HG03442 (cell line): ENCODE results near the gene SPACA6.
A peak's percentile ranks its signal among the peaks of the same experiment; 100 is the strongest.

ENCODE experiments used
- ATAC-seq: cut with Tn5 transposase; IDR thresholded peaks from one replicate; pipeline ENCODE4 v1.9.1; 2021; ENCODE audit warnings: mild to moderate bottlenecking, moderate library complexity; ENCODE audit not compliant: unreplicated experiment

SPACA6 gene

DNA sequence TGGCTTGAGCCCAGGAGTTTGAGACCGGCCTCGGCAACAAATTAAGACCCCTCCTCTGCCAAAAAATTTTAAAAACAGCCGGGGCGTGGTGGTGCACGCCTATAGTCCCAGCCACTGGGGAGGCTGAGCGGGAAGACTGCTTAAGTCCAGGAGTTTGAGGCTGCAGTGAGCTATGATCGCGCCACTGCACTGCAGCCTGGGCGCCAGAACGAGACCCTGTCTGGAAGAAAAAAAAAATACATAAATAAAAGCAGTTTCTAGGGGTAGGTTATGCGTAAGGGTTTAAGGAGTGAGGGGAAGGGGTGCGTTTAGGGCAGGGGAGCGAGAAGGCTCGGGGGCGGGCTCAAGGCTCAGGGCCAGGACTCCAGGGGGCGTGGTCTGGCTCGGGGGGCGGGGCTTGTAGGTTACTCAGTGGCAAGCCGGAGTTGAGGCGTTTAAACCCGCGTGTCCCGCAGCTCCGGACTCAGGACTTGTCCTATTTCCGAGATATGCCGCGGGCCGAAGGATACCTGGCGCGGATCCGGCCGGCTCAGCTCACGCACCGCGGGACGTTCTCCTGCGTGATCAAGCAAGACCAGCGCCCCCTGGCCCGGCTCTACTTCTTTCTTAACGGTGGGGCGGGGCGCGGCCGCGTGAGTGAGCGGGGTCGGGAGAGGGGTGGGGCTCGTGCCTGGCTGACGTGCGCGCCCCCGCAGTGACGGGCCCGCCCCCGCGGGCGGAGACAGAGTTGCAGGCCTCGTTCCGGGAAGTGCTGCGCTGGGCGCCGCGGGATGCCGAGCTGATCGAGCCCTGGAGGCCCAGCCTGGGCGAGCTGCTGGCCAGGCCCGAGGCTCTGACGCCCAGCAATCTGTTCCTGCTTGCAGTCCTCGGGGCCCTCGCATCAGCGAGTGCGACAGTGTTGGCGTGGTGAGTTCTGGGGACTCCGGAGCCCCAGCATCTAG lies 10.7 kb downstream of the SPACA6 start:
- peak; percentile 89 for ATAC-seq

DNA sequence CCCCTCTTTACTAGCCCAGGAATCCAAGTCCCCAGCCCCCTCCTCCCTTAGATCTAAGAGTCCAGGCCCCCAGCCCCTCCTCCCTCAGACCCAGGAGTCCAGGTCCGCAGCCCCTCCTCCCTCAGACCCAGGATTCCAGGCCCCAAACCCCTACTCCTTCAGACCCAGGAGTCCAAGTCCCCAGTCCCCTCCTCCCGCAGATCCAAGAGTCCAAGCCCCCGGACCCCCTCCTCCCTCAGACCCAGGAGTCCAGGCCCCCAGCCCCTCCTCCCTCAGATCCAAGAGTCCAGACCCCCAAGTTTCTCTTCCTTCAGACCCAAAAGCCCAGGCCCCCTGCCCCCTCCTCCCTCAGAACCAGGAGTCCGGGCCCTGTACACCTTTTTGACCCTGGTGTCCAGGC lies 11.5 kb downstream of the SPACA6 start:
- no peak for ATAC-seq

DNA sequence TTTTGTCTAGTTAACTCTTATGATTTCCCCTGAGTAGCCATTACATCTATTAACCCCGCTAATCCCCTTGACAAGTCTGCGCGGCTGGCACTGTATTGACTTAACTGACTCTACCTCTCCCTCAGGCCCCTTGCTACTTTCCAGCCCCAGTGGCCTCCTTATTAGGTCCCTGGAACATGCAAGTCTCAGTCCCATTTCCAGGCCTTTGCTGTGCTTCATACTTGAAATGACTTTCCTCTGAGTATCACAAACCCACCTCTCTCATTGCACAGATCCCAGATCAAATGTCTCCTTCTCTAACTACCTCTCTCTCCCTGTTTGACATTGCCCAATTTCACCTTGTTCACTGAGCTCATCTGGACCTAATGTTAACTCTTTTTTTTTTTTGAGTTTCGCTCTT lies 13.2 kb downstream of the SPACA6 start:
- ATAC-seq: no peak

DNA sequence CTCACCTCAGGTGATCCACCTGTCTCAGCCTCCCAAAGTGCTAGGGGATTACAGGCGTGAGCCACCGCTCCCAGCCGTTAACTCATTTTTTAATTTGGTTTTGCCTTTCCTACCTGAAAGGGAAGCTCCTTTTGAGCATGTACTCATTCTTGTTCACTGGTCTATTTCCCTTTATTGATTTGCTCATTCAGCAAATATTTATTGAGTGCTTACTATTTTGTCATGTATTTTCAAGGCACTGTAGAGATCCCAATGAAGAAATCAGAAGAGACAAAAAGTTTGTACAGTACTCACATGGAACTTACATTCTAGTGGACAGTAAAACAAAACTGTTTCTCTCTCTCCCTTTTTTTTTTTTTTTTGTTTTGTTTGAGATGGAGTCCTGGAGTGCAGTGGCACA lies 13.8 kb downstream of the SPACA6 start:
- no peak for ATAC-seq

DNA sequence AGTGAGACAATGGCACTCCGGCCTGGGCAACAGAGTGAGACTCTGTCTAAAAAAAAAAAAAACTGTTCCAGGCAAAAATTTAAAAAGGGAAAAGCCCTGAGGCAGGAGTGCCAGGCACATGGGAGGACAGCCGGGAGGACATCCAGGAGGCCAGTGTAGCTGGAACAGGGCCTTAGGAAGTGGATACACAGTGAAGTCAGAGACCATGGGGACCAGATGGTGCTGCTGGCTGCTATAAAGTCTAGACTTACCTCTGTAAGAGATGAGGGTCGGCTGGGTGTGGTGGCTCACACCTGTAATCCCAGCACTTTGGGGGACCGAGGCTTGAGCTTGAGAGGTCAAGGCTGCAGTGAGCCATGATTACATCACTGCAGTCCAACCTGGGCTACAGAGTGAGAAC lies 15.7 kb downstream of the SPACA6 start:
- no peak for ATAC-seq

DNA sequence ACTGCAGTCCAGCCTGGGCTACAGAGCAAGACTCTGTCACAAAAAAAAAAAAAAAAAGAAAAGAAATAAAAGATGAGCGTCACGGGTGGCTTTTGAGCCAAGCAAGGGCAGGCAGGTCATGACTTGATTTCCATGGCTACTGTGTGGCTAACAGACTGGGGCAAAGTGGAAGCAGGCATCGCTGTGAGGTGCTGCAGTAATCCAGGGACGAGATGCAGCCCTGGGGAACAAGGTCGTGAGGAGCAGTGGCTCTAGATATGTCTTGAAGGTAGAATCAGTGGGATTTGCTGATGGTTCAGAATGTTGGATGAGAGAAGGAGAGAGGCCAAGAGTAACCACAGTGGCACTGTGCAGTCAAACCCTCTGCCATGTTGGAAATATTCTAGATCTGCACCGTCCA lies 16.4 kb downstream of the SPACA6 start:
- ATAC-seq: no peak

DNA sequence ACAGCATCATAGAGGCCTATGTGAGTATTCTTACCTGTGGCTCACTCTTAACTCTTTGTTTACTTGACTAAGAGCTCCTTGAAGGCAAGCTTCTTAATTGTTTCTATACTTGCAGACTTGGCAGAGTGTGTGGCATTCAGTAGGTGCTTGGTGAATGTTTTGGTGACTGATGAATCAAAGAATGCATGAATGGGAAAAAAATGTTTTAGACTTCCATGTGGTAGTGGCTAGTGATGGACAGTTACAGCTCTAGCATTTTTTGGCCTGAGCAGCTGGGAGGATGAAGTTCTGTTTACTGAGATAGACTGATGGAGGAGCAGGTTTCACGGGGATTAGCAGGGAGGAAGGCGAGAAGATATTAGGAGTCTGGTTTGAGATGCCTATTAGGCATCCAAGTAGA lies 17.0 kb downstream of the SPACA6 start:
- ATAC-seq: no peak

DNA sequence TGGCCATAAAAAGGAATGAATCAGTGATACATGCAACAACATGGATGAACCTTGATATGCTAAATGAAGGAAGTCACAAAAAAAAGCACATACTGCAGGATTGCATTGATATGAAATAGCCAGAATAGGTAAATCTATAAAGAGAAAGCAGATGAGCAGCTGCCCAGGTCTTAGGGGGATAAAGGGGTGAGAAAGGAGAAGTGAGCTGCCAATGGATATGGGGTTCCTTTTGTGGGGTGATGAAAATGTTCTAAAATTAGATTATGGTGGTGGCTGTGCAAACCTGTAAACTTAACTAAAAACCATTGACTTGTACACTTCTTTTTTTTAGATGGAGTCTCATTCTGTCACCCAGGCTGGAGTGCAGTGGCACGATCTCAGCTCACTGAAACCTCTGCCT lies 18.6 kb downstream of the SPACA6 start:
- ATAC-seq: no peak

DNA sequence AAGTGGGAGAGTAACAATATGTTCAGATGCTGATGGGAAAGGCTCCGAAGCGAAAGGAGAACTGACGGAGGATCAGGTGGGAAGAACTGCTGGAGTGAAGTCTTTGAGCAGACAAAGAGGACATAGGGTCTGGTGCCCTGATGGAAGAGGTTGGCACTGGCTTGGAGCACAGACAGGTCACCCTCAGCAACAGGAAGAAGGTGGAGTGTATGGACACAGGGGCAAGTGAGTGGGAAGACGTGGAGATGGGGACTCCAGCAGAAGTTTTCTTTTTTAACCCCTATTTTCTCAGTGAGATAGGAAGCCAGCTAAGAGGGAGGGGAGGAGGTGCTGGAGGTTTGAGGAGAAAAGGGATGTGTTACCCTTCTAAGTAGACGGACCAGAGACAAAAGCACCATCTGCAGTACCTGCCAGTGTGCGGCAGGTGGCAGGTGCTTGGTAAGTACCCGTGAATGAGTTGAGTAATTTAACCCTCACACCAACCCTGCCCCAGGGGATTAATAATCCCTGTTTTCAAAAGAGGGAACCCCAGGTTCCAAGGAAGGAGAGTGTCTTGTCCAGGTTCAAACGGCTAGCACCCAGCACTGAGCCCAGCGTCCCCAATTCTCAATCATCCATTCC lies 19.4 kb downstream of the SPACA6 start:
- no peak for ATAC-seq

DNA sequence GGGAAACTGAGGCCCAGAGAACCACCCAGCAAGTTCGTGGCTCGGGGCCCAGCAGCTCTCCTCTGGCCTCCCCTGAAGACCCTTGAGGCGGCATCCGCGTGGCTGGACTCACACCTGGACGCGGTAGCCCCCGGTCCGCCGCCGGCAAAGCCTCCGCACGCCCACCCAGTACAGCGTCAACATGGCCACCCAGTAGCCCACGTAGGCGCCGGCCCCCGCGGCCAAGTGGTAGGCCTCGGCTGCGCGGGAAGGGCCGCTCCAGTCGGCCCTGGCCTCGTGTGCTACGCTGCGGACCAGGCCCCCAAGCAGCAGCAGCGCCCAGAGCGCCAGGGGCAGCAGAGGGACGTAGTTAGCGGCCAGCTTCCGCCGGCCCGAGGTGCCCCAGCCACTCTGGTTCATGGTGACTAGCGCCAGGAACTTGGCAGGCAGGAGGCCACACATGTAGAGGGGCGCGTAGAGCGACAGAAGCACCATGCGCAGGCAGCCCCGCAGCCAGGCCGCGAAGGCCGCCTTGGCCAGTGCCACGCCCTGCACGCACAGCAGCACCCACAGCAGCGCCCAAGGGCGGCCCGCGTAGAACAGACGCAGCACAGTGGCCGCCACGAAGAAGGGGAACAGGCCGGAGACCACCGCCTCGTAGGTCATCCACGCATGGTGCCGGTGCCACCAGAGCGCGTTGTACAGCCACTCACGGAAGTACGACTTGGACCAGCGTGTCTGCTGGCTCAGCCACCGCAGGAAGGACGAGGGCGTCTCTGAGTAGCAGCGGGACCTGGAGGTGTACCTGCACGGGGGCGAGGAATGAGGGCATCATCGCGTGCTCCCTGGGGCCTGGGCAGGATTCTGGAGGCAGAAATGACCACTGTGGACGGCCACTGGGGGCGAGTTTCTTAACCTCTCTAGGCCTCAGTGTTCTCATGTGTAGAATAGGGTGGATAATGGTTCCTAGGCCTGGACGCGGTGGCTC lies 20.5 kb downstream of the SPACA6 start:
- no peak for ATAC-seq

DNA sequence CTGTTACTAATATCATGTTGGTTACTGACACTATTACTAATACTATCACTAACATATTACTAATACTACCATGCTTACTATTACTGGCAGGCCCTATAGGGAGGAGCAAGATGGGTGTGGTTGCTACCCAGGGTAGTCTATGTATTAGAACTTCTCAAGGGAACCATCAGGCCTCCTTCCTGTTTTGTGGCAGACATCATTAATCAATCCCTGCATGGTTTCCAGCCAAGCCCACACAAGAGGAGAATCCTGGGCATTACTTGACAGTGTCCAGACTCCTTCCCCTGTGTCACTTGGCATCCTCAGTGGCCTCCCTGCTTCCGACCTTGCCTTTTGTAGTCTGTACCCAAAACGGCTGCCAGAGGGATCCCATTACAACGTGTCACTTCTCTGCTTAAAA lies 21.7 kb downstream of the SPACA6 start:
- ATAC-seq: no peak

DNA sequence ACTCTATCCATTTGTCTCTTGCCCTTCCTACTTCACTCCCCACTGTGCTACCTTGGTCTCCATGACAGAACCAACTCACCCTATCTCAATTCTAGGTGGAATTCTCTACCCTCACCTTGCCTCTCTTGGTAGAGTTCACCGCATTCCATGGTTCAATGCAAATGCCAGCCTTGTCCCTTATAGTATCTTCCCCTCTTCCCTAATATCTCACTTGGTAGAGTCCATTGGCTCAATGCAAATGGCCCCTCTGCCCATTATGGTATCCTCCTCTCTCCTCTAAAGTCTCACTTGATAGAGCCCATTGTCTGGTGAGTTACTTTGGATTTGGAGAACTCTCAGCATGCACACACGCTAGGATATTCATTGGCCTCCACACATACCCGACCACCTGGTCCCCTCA lies 22.7 kb downstream of the SPACA6 start:
- no peak for ATAC-seq

DNA sequence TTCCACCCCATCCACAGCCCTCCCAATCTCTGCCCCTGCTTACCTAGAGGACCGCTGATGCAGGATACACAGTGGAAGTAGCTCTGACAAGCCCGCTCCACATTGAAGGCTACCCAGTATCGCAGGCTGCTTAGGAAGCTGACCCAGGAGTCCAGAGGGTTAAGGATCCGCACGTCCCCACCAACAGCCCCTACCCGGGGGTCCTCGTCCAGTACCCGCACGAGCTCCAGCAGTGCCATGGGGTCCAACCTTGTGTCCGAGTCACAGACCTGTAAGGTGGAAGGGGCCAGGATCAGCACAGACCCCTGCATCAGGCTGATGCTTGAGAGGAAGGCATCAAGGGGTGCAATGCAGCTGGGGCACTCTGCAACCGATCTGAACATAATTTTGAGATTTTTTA lies 23.8 kb downstream of the SPACA6 start:
- no peak for ATAC-seq

DNA sequence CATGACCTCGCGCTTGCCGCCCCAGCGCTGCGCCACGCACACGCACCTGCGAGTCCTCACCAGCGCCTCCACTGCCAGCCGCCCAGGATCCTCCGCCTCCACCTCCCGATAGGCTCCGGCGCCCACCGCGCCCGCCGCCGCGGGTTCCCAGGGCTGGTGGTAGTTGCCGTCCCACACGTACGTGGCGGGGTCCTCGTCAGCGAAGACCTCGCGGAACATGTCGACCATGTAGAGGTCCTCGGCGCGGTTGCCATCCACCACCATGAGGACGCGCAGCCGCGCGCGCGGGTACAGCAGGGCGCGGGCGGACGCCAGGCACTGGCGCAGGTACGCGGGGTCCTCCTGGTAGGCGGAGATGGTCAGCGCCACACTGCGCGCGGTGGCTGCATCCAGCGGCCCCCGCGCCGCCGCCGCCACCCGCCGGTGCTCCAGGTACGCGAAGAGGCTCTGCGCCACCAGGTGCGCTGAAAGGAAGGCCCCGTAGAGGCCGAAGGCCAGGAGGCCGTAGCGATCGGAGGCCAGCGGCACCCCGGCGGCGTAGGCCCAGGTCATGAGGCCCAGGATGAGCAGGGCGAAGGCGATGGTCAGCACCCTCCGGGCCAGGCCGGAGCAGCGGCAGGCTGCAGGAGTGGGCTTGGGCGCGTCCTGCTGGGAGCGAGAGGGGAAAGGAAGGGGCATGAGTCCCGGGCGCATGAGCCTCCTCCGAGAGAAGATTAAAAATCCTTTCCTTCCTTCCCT lies 26.3 kb downstream of the SPACA6 start:
- no peak for ATAC-seq

DNA sequence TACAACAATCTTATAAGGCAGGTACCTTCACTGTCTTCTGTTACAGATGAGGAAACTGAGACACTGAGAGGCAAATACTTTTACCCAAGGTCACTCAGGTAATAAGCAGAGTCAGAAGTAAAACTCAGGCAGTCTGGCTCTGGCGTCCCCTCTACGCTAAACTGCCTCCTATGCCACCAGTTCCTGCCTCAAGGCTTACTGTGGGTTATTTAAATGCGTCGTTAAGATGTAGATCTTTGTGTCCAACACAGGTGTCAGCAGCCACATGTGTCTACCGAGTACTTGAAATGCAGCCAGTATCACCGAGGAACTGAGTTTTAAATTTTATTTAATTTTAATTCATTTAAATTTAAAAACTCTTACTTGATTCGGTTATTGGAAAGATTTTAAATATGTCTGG lies 28.8 kb downstream of the SPACA6 start:
- no peak for ATAC-seq

DNA sequence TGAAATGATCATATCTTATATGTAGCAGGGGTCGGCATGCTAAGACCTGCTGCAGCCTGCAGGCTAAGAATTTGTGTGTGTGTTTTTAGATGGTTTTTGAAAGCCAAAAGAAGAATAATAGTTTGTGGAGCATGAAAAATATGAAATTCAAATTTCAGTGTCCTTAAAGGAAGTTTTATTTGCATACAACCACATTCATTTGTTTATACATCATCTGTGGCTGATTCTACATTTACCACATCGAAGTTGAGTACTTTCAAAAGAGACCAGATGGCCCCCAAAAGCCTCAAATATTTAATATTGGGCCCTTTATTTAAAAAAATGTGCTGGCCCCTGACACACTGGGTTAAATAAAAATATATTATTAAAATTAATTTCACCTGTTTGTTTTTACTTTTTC lies 29.4 kb downstream of the SPACA6 start:
- no peak for ATAC-seq

DNA sequence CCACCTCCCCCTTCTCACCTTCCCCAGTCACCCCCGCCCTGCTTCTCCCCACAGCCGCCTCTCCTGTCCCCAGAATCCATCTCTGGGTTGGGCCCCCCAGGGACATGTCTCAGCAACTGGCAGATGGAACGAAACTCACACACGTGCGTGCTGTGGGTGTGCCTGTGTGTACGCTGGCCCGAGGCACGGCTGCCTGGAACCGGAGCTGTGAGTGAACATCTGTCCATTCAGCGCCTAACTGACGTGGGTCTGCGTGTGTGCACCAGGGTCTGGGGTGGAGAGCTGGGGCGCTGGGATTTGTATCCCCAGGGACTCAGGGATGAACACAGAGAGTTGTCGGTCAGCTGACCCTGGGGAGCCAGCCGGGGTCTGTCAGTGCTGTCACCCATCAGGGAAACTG lies 31.4 kb downstream of the SPACA6 start:
- ATAC-seq: no peak

DNA sequence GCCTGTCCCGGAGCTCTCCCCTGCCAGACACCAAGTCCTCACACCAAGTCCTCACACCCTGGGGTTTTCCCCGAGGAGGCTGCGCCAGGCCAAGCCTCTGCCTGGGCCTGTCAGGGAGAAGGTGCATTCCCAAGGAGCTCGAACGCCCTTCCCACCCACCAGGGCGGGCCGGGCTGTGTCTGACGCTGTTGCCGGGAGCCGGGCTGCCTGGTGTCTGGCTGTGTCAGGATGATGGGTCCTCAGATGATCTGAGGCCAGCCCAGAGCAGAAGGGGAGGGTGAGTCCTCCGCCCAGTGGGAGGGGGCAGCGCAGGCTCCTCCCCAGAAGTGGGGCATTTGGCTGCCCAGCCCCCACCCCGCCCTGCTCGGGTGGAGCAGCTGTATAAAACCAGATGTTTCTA lies 32.9 kb downstream of the SPACA6 start:
- ATAC-seq: no peak

DNA sequence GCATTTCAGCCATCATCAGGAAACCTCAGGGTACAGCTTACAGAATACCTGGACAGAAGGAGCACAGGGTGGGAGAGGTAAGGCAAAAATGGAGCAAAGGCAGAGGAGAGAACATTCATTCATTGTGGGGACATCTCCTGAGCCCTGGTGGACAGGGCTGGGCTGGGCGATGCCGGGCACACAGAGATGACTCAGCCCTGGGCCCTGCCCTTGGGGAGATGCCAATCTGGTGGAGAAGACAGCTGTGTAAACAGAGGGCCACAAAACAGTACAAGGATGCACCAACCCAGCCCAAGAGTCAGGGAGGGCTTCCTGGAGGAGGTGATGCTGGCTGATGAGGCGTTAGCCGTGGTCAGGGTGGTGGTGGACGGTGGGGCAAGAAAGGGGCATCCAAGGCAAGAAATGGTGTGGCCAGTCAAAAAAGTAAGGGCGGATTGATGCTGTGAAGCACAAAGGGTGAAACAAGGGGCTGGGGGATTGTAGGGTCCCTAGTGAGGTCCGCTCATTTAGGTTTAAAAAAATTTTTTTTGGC lies 34.3 kb downstream of the SPACA6 start:
- ATAC-seq: no peak

DNA sequence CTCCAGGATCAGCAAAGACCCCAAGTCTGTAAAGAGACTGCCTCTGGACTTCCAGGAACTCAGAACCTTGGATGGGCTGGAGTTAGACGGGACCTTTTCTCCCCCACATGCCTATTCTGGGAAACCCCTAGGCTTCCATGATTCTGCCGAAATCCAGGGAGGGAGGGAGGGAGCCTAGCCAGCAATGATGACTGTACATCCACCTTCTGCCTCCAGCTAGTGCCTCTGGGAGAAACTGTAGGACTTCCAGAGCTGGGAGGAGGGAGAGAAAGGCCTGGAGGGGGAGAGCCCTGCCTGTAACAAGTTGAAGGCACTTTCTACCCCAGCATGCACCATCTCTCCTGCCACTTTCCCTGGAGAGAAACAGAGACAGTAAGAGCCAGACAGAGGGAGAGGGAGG lies 36.7 kb downstream of the SPACA6 start:
- ATAC-seq: no peak
